Left colon (tissue), 2 donors: ENCODE data around the gene ZKSCAN8. TPM values are rescaled to one million over a fixed set of nuclear protein-coding genes. Genes with fewer than 3 reads are reported as not detected.

Experiments used
- ATAC-seq: fragments of 200-7000 bp; cut with Tn5 transposase; one replicate; pipeline ENCODE4 v1.9.1; 2020; ENCODE audit warnings: mild to moderate bottlenecking, moderate library complexity
- DNase-seq, 2 donors: peaks; one replicate each; pipeline ENCODE4 v3.0.0-alpha.2; 2020
- intact Hi-C, 2 donors: fragments of 100-400 bp; cut with DNase I in 1 of 2; cut with micrococcal nuclease in 1 of 2; formaldehyde crosslinking; loops; one replicate each; pipeline versions ENCODE4 v1.11.2 to v1.14.0; 2022; cut with DNase I, micrococcal nuclease
- total RNA-seq, 2 donors: library from RNA; stranded (reverse); fragmentation: NEBNext Ultra II Directional; extraction: Animal tissue kit (Norgen Biotek cat#: 25700); gene quantifications; one replicate each; pipeline ENCODE4 v1.2.1, GENCODE V29; 2021
- donor health status: DM: no; HTN: no; CAD: no.
- donor health status: DM: yes; HTN: yes; CAD: no.

The ZKSCAN8 gene
- total RNA-seq, 2 donors from 2014 or later = 10.7 to 13.4 TPM

- ATAC-seq (no peak), DNase-seq (no peak)
- intact Hi-C loops = no loop called here
These were observed 40.6 kb downstream of the ZKSCAN8 start for GRCh38 chr6:28182255-28182654.

GRCh38 chr6:28188111-28188979 is 46.7 kb downstream of the ZKSCAN8 start:
- no peak for ATAC-seq
- DNase-seq = no peak
- intact Hi-C loops = no loop called here

GRCh38 chr6:28200020-28200419 is 58.3 kb downstream of the ZKSCAN8 start:
- ATAC-seq (no peak), DNase-seq (no peak)
- intact Hi-C loops = no loop called here

- ATAC-seq (no peak), DNase-seq (no peak)
- intact Hi-C loops = no loop called here
These were observed 61.5 kb downstream of the ZKSCAN8 start for GRCh38 chr6:28203201-28203600.

GRCh38 chr6:28205879-28206278 is 64.2 kb downstream of the ZKSCAN8 start:
- ATAC-seq (no peak), DNase-seq (no peak)
- intact Hi-C loops = no loop called here

- intact Hi-C loops = no loop called here
- DNase-seq = no peak
- peak; percentile 90 for ATAC-seq
These were observed 64.8 kb downstream of the ZKSCAN8 start for GRCh38 chr6:28206527-28206926.

- DNase-seq = peak in 1 of 2 donors; percentile 47
- ATAC-seq = peak; percentile 52
- intact Hi-C loops = no loop called here
These were observed 65.3 kb downstream of the ZKSCAN8 start for GRCh38 chr6:28206928-28207509.

GRCh38 chr6:28207510-28208110 is 65.9 kb downstream of the ZKSCAN8 start:
- DNase-seq (peak in 1 of 2 donors; percentile 65), ATAC-seq (peak; percentile 78)
- intact Hi-C loops = no loop called here

GRCh38 chr6:28208111-28208659 is 66.5 kb downstream of the ZKSCAN8 start:
- ATAC-seq (peak; percentile 11), DNase-seq (peak in 1 of 2 donors; percentile 40)
- intact Hi-C loops = no loop called here

Other genes starting within 250 kb of the ZKSCAN8 start
- gene OR2B2, start 229.5 kb upstream of the ZKSCAN8 start, total RNA-seq = not detected
- gene OR2B6, start 184.6 kb upstream of the ZKSCAN8 start, total RNA-seq = not detected
- 1 to 10 TPM; 4.6 to 5.8 TPM for gene ZNF165, start 61.3 kb upstream of the ZKSCAN8 start, total RNA-seq
- 1 to 10 TPM; 7.1 to 8.6 TPM for gene ZSCAN16, start 17.3 kb upstream of the ZKSCAN8 start, total RNA-seq
- gene ZSCAN9, start 83.4 kb downstream of the ZKSCAN8 start, total RNA-seq = 10 to 100 TPM; 10.4 to 12.8 TPM
- 1 to 10 TPM; 4.8 to 6.0 TPM for gene ZKSCAN4, start 110.4 kb downstream of the ZKSCAN8 start, total RNA-seq
- under 1 TPM; 0.21 to 0.47 TPM for gene NKAPL, start 117.4 kb downstream of the ZKSCAN8 start, total RNA-seq
- gene ZSCAN26, start 125.3 kb downstream of the ZKSCAN8 start, total RNA-seq = 1 to 10 TPM; 3.8 to 7.9 TPM
- gene PGBD1, start 139.7 kb downstream of the ZKSCAN8 start, total RNA-seq = 1 to 10 TPM; 1.4 to 1.5 TPM
- 10 to 100 TPM in 1 of 2 donors, 1 to 10 TPM in 1; 8.6 to 10.2 TPM for gene ZSCAN31, start 194.3 kb downstream of the ZKSCAN8 start, total RNA-seq
- gene ZKSCAN3, start 208.1 kb downstream of the ZKSCAN8 start, total RNA-seq = 1 to 10 TPM; 3.2 to 6.2 TPM